Germinal center (tissue), 1 donor: ENCODE data around the gene DBI.
"Not testable (repeated sequence)": the region's sequence is repeated elsewhere in the genome, so short reads cannot be mapped to it uniquely, and the experiment has no call there.

ENCODE experiments used
- DNase-seq: peaks from one replicate; pipeline ENCODE4 v3.0.0; 2012; ENCODE audit warnings: mixed read lengths, low spot score

Gene DBI

DNA sequence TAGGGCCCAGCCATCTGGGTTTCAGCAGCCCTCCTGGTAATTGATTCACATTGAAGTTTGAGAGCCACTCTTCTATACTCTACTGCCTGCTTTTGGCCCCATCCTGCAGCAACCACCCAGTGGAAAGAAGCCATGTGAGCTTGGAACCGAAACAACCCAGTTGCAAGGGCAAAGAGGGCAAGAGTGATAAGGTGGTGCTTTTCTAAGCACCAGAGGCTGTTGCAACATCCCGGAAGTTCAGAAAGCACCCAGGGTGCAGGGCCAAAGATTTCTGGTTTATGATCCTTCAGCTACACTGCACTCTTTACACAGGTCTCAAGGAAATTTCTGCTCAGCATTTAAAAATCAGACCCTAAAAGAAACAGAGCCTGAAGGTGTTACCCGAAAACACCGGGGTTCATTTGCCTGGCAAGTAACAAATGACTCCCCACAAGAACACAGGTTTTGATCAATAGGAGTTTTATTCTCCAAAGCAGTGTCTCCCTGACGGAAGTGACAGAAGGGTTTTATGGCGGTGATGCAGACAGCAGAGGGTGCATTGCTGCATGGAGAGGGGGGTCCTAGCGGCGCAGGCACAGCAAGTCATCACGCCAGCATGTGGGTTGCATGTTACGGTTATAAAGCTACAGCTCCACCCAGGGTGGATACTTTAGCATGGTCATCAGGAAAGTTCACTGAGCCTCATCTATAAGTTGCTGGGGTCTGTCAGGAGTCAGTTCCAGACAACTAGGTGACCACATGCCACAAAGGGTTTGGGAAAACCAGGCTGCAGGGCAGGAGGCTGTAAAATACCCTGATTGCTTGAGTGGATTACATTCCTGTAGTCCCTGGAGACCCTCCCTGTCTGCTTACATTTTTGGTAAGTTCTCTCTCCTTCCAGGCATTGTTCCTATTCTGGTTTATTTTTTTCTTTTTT lies 36.1 kb downstream of the DBI start:
- no peak for DNase-seq

DNA sequence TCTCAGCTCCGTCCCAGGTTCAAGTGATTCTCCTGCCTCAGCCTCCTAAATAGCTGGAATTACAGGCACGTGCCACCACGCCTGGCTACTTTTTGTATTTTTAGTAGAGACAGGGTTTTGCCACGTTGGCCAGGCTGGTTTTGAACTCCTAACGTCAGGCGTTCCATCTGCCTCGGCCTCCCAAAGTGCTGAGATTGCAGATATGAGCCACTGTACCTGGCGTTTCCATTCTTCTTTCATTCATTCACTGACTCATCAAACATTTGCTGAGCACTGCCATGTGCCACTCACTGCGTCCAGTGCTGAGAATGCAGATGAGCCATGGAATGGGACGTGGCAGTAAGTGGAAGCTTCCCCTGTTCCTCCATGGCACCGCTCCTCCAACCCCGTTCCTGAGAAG lies 36.8 kb downstream of the DBI start:
- DNase-seq, result not testable (repeated sequence)

DNA sequence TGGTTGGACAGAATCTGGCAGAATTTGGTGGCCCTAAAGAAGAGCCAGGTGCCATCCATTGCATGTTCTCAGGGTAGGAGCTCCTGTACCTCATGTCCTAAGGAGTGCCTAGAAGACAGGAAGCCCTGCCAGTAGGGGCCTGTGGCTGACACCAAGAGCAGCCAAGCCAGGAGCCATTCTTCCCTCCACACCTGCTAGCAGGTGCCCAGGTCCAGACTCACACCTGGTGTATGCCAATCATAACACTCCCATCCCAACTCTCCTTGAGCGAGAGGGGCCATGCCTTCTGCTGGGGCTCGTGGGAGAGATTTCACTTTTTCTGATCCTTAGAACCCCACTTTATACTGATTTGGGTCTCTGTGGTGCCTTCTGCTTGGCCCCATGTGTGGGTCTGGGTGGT lies 38.4 kb downstream of the DBI start:
- no peak for DNase-seq

DNA sequence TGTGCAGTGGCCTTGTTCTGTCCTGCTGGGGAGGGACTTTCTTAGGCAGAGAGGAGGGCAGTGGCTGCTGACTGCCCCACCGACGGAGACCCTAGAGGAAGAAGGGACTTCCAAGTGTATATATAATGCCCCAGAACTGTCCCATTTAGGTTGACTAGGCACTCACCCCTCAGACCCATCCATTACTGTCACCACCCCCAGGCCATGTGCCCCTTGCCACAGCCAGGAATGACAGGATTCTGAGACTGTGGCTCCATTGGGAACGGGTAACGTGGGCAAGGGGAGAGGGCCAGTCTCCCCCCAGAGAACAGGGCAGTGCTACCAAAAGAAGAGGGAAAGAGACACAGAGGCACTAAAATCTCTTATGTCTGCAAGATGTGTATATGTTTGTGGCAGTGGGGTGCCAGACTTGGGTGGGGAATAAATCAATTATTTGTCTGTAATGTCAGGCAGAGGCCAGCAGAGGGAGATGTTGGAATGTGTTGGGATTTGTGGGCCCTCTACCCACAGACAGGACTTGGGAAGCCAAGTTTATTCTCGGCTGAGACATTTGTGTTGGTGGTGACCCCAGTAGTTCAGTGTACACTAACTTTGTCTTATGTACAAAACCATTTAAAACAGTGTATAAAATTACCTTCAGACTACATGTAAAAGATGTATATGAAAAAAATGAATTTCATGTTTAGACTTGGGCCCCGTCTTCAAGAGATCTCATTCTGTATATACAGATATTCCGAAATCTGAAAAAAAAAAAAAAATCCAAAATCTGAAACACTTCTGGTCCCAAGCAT lies 40.8 kb downstream of the DBI start:
- DNase-seq, result peak; percentile 62

DNA sequence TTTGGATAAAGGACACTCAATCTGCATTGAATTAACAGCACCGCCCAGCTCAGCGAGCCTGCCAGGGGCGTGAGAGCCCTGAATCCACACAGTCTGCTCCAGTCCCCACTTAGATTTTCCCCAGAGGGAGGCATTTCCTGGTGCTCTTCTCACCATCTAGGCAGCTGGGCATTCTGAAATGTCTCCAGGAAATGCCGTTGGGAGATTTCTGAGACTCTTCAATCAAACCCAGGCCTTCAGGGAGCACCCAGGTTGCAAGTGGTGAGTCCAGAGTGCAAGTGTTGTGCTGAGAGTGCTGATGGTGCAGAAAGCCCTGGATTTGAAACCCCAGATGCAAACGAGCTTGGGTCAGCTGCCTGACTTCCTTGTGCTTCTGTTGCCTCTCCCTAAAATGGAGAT lies 41.4 kb downstream of the DBI start:
- no peak for DNase-seq

DNA sequence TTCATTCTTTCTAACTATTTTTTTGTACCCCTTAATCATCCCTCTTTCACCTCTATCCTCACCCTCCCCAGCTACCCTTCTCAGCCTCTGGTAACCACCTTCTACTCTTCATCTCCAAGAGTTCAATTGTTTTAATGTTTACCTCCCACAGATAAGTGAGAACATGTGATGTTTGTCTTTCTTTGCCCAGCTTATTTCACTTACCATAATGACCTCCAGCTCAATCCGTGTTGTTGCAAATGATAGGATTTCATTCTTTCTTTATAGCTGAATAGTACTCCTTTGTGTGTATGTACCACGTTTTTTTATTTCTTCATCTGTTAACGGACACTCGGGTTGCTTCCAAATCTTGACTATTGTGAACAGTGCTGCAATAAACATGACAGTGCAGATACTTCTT lies 42.7 kb downstream of the DBI start:
- no peak for DNase-seq

DNA sequence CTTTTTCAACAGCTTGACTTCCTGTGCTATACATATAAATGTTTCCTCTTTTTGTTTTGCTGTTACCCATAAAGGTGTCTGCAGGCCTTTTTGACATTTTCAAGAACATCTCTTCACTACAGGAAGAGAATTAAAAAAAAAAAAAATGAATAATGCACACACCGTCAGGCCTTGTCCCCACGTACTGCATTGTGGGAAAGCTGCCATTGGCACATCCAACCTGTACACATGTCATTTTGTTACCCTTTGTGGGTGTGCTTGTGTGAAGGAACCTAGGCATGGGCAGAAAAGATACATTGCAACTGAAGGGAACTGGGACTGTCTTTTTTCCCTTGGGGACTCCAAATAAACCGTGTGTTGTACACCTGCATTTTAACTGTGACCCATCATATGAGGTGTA lies 48.1 kb downstream of the DBI start:
- no peak for DNase-seq

DNA sequence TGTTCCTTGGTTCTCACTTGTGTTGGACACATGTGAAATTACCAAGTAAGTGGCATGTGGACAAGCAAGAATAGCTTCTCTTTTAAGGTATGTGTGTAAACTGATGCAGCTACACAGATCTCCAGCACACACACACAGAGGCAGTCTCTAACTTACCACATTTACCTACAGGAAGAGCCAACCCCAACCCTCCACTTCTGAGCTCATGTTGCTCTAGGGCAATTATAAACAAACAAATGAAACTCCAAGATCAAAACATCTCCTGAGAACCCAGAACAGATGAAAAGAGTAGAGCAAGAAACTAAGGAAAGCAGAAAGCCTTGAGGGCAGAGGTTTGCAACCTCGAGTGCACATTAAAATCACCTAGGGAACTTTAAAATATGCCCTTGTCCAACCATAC lies 48.9 kb downstream of the DBI start:
- no peak for DNase-seq

DNA sequence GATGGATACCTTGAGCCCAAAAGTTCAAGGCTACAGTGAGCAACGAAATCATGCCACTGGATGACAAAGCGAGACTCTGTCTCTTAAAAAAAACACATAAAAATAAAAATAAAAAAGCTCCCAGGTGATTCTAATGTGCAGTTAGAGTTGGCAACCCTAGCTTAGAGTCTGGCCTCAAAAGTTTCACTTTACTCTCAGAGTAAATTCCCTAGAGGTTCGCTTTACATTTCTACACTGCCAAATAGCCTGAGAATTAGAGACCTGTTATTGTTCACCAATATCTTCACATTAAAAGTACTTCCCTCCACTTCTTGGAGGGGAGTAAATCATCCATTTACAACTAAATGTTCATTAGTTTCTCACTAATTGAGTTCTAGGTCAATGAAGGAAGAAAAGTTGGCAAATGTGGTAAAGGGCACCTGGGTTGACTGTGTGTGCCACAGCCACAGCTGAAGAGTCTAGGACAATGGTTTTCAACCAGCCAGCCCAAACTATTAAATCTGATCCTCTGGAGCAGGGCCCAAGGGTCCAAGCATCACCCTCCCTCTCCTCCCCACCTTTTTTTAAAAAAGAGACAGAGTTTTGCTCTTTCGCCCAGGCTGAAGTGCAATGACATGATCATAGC lies 49.6 kb downstream of the DBI start:
- DNase-seq, result no peak

DNA sequence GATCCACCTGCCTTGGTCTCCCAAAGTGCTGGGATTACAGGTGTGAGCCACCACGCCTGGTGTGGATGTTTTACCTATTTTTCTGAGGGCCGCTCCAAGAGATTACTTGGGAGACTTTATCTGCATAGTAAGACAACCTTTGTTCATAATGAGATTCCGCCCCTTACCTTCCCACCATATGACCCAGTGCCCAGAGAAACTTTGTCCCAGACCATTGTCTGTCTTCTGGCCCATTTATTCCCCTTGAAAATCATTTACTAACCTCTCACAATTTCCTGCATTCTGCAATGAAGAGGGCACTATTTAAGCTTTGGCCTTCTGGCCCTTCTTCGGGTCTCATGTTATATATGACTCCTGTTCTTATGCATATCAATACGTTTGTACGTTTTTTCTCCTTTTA lies 51.1 kb downstream of the DBI start:
- DNase-seq, result no peak

DNA sequence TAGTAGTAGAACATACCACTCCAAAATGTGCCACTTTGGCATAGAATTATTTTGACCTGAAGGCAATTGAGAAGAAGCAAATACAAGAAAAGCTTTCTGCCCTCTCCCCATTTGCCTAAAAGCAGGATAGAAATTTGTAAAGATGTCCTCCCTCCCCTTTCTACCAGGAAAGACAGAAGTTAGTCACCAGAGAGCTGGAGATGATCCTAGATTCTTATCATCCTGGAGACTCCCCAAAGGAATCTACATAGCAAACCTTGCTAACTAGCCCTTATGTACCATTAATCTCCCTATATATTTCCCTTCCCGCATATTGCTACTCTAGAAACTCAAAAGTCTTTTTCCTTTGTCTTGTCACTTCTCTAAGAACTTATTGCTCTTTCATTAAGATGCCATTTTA lies 52.3 kb downstream of the DBI start:
- DNase-seq, result no peak

DNA sequence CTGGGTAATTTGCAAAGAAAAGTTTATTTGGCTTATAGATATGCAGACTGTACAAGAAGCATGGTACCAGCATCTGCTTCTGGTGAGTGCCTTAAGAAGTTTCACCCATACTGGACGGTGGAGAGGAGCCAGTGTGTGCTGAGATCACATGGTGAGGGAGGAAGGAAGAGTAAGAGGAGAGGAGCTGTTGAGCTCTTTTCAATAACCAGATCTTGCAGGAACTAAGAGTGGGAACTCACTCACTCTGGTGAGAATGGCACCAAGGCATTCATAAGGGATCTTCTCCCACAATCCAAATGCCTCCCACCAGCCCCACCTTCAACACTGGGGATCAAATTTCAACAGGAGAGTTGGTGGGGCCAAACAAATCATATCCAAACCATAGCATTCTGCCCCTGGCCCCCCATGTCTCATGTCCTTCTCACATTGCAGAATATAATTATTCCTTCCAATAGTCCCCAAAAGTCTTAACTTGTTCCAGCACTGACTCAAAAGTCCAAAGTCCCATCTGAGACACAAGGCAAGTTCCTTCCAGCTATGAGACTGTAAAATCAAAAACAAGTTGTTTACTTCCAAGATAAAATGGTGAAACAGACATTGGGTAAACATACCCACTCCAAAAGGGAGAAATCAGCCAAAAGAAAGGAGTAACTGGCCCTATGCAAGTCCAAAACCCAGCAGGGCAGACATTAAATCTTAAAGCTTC lies 53.2 kb downstream of the DBI start:
- DNase-seq, result no peak

DNA sequence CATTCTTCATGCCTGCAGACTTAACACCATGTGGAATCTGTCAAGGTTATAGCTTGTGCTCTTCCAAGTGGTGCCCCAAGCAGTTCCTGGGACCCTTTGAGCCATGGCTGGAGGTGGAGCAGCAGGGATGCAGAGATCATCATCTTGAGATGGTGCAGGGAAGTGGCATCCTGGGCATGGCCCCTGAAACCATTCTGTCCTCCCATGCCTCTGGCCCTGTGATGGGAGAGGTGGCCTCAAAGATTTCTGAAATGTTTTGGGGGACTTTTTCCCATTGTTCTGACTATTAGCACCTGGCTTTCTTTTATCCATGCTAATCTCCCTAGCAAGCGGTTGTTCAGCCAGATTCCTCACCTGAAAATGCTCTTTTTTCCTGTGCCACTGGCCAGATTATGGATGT lies 54.5 kb downstream of the DBI start:
- no peak for DNase-seq

DNA sequence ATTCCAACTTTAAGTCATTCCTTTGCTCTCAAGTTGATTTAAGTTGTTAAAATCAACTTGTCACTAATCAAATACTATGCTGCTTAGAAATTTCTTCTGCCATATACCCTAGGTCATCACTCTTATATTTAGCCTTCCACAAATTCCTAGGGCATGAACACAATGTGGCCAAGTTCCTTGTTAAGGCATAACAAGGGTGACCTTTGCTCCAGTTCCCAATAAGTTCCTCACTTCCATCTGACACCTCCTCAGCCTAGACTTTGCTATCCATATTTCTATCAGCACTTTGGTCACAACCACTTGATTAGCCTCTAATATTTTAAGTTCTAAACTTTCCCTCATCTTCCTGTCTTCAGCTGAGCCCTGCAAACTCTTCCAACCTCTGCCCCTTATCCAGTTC lies 55.0 kb downstream of the DBI start:
- no peak for DNase-seq
